COR-L47 (cell line): Measurements from ENCODE around the gene BLMH.
A peak's percentile ranks its signal among the peaks of the same experiment; 100 is the strongest.
"Not testable (repeated sequence)": the region's sequence is repeated elsewhere in the genome, so short reads cannot be mapped to it uniquely, and the experiment has no call there.

Experiments
- DNase-seq: peaks from one replicate; lab custom pipeline; 2025; lab: John Stamatoyannopoulos, UW

Gene BLMH

DNA sequence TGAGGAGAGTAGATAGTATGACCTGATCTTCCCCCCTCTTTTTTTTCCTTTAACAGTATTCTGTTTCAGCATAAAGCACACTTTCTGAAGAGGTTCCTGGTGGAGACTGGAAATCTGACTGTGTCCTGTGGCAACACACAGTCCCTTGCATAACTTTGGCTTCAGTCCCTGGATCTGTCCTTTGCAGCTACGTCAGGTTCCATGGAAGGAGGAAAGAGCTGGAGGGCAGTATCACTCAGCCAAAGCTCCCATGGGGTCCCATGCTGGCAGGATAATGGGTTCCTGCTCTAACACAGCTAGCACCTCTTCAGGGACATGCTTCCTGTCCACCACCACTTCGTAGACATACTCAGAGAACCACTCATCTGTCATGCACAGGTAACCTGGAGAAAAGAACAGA lies 43.0 kb downstream of the BLMH start:
- DNase-seq: no peak

DNA sequence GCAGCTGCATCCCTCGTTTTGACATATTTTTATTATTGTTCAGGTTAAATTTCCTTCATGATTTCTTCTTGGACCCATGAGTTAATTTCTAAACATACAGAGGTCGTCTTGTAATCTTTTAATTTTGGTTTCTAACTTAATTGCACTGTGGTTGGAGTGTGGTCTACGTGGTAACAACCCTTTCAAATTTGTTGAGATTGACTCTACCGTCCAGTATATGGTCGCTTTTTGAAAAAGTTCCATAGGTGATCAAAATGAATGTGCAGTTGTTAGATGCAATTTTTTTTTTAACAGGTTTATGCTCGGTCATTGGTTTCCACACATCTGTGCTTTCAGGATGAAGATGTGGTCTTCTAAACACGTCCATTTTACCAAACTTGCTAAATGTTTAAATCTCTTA lies 45.3 kb downstream of the BLMH start:
- DNase-seq: no peak

- no peak for DNase-seq
These were observed 46.8 kb downstream of the BLMH start for GRCh38 chr17:30244853-30245385.

DNA sequence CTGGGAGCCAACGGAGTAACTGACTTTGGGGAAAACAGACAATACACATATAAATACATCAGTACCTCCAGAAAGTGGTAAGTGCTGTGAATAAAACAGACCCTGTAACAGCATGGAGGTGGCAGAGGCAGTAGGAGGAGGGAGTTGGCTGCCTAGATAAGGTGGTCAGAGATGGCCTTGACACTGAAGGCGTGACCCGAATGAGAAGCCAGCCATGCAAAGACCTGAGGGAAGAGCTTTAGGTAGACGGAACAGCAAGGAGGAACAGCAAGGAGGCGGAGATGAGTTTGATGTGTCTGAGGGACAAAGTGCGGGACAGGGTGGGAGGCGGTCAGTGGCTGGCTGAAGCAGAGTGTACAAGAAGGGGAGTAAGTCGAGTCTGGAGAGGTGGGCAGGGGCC lies 48.2 kb downstream of the BLMH start:
- no peak for DNase-seq

- no peak for DNase-seq
These were observed 48.7 kb downstream of the BLMH start for GRCh38 chr17:30243002-30243401.

GRCh38 chr17:30241051-30241450 lies 50.7 kb downstream of the BLMH start:
- DNase-seq: no peak

DNA sequence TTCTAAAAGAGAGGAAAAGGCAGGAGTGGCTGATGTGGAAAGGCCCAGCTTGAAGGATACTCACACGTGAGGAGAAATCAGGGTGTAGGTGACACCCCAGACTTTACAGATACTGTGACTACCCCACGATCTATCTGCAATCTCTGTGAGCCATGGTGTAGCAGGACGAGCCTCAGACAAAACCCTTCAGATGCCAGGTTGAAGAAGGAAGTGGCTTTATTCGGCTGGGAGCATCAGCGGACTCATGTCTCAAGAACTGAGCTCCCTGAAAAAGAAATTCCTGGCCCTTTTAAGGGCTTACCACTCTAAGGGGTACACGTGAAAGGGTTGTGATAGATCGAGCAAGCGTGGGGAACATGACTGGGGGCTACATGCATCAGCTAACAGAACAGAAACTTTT lies 51.6 kb downstream of the BLMH start:
- no peak for DNase-seq

DNA sequence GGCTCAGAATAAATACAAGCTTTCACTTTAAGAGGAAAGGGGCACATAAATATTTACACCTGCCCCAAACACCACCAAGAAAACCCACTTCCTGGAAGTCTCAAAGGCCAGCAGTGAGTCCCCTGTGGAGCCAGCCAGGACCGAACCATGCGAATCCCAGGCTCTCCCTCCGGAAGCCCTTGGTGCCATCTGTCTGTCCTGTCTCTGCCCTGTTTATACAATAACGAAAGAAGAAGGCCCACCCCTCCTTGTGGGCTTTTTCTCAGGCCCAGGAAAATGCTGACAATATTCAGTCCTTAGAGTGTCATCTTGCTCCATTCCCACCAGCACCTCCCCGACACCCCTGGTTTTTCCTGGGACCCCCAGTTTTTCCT lies 52.7 kb downstream of the BLMH start:
- no peak for DNase-seq

GRCh38 chr17:30238387-30239088 lies 53.2 kb downstream of the BLMH start:
- DNase-seq: no peak

- DNase-seq: no peak
These were observed 53.8 kb downstream of the BLMH start for GRCh38 chr17:30238003-30238344.

DNA sequence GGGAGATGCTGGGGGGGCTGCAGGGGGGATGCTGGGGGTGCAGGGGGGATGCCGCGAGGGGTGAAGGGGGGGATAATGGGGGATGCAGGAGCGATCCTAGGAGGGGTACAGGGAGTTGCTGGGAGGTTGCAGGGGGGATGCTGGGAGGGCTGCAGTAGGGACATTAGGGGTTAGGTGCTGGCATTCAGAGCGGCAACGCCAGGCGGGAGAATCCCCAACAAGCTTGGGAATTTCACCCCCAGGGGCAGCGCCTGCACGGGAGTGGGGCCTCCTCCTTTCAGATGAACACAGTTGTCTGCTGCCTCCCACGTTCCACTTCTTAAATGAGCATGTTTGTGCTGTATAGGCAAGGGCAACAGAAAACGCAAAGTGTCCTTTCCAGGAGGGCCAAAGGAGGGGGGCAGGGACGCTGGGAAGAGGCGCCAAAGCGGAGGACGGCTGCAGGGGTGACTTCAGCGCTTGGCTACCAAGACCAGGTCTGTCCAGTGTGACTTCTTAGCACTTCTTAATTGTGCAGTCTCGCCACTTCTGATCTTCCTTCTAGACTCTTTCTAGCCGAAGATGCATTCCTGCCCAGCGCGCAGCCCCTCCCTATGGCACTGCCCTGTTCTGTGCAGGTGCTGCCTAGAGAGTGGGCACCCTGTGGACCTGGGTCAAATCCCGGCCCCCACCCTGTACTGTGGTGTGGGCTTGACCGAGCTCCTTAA lies 54.3 kb downstream of the BLMH start:
- no peak for DNase-seq

GRCh38 chr17:30236766-30237165 lies 55.0 kb downstream of the BLMH start:
- DNase-seq: no peak

DNA sequence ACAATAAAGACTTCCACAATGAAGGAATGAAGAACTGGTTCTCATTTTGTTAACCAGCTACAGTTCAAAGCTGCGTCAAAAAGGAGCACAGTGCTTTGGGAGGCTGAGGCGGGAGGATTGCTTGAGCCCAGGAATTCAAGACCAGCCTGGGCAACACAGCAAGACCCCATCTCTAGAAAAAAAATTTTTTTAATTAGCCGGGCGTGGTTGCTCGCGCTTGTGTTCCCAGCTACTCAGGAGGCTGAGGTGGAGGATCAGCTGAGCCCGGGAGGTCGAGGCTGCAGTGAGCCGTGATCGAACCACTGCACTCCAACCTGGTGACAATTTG lies 55.5 kb downstream of the BLMH start:
- DNase-seq: no peak

- no peak for DNase-seq
These were observed 56.1 kb downstream of the BLMH start, which contains the start of gene SLC6A4 for GRCh38 chr17:30235386-30236296. Gene SLC6A4, minus strand, starts transcription at chr17:30235697. Its CDS starts 13,739 bp downstream, at chr17:30221958.

DNA sequence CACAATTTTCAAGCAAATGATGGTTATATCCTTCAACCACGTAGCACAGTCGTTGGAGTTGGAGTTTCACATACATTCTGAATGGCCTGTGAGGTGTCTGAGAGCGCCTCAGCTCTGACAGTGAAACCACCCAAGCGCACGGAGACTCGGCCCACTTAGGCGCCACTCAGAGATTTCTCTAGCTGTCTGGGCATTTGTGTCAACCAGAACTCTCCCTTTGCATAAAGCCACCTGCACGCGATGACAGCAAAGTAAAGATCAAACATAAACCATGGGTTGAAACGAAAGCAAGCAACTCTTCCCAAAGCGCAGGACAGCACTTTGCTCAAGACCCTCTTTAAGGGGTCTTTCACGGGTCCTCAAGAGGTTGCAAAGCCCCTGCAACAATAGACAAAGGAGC lies 56.8 kb downstream of the BLMH start:
- DNase-seq: no peak

- DNase-seq: no peak
These were observed 57.4 kb downstream of the BLMH start for GRCh38 chr17:30234296-30234695.

GRCh38 chr17:30232824-30233427 lies 58.8 kb downstream of the BLMH start:
- DNase-seq: no peak

GRCh38 chr17:30232015-30232823 lies 59.5 kb downstream of the BLMH start:
- peak; percentile 44 for DNase-seq

GRCh38 chr17:30230596-30231125 lies 61.1 kb downstream of the BLMH start:
- no peak for DNase-seq

GRCh38 chr17:30230009-30230408 lies 61.7 kb downstream of the BLMH start:
- DNase-seq: not testable (repeated sequence)

DNA sequence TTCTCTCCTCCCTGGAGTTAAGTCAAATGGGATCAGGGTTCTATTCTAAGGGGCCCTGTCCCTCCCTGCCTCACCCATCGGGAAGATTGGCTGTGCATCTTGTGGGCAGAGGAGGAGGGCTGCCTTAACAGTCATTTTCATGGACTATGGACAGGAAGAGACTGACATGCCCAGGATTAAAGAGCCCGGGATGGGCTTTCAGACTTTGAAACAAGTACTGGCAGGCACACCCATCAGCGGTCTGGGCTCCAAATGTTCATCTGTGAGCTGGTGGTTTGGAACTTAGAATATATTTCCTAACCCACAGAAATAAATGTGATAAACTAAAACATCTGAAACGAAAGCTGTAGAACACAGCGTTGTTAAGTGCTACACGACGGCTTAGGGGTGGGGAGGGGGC lies 62.7 kb downstream of the BLMH start:
- DNase-seq: no peak
